ENCODE measurements around the gene PAK1. TPM values are rescaled to one million over a fixed set of nuclear protein-coding genes. Genes with fewer than 3 reads are reported as not detected.
"Not testable (repeated sequence)": the region's sequence is repeated elsewhere in the genome, so short reads cannot be mapped to it uniquely, and the experiment has no call there.

PAK1 gene
- total and polyA plus RNA-seq, 2 donors (not counting 3 experiments of a cell fraction or from before 2014, with no cell fraction given): 5.6 to 12.9 TPM

DNA sequence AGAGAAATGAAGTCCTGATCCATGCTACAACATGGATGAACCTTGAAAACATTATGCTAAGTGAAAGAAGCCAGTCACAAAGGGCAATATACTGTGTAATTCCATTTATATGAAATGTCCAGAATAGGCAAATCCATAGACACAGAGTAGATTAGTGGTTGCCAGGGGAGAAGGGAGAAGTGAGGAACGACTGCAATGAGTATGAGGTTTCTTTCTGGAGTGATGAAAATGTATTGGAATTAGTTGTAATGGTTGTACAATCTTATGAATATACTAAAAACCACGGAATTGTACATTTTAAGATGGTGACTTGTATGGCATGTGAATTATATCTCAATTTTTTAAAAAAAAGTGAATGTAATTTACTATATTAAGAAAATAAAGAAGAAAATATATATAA, 89.3 kb downstream of the PAK1 start:
- BruUV-seq (replicated peaks): no TSS peak
- dilution Hi-C loops (cut with MboI; ENCODE audit: extremely low pct_ligation_motif_present, low sequenced_read_pairs): no loop called here
- intact Hi-C loops (cut with micrococcal nuclease): no loop called here
- H2AFZ ChIP-seq (ENCODE audit: low read depth, low read length): no peak overlapping the region
- H3K4me2 ChIP-seq (ENCODE audit: insufficient read depth, low read length): no peak overlapping the region
- no peaks in the 10 kb centered on the region for H3K79me2 ChIP-seq (ENCODE audit: control insufficient read depth, insufficient read depth, low read length)
- H3K9ac ChIP-seq (replicated peaks; ENCODE audit: extremely low read depth, insufficient read depth, low read length): no peak overlapping the region
- H3K27ac ChIP-seq (ENCODE audit: insufficient read depth, low read depth, low read length): no peak overlapping the region
- peaks cover 6% of the 10 kb centered on the region for H3K4me1 ChIP-seq (ENCODE audit: control insufficient read depth, extremely low read depth, insufficient read depth, low read length)
- DNase-seq (ENCODE audit: low read depth, low spot score) (no peak), FAIRE-seq (no peak)
- no peaks in the 10 kb centered on the region for H3K9me3 ChIP-seq (replicated peaks; ENCODE audit: control insufficient read depth, insufficient read depth, low read length)
- no peaks in the 10 kb centered on the region for H4K20me1 ChIP-seq (replicated peaks; ENCODE audit: control insufficient read depth, extremely low read depth, insufficient read depth, low read length)
- no peak overlapping the region for H3K4me3 ChIP-seq (replicated peaks in 1 of 3; ENCODE audit: insufficient read depth in 1 of 3, low read depth in 1 of 3, low read length in 3 of 3)
- TF ChIP-seq EZH2 (IDR thresholded peaks at IDR 0.05; ENCODE audit: borderline replicate concordance, low read depth, low read length, severe bottlenecking) (no peak), POLR2AphosphoS5 (IDR thresholded peaks at IDR 0.05; ENCODE audit: insufficient read depth, low read depth, low read length) (no peak), JUN (IDR thresholded peaks at IDR 0.05; ENCODE audit: borderline replicate concordance, insufficient read depth, insufficient read length, low read depth) (no peak), POLR2A (IDR thresholded peaks at IDR 0.05; ENCODE audit: low read depth, low read length) (no peak), GATA2 (IDR thresholded peaks at IDR 0.05; ENCODE audit: insufficient read depth, insufficient read length, low read depth, low read length) (no peak), FOS (IDR thresholded peaks at IDR 0.05; ENCODE audit: borderline replicate concordance, insufficient read depth, low read length) (no peak), MYC (IDR thresholded peaks at IDR 0.05; ENCODE audit: low read depth, low read length) (no peak), MAX (IDR thresholded peaks at IDR 0.05; ENCODE audit: insufficient read depth, insufficient read length) (no peak)
- TF ChIP-seq, protein P1, sequence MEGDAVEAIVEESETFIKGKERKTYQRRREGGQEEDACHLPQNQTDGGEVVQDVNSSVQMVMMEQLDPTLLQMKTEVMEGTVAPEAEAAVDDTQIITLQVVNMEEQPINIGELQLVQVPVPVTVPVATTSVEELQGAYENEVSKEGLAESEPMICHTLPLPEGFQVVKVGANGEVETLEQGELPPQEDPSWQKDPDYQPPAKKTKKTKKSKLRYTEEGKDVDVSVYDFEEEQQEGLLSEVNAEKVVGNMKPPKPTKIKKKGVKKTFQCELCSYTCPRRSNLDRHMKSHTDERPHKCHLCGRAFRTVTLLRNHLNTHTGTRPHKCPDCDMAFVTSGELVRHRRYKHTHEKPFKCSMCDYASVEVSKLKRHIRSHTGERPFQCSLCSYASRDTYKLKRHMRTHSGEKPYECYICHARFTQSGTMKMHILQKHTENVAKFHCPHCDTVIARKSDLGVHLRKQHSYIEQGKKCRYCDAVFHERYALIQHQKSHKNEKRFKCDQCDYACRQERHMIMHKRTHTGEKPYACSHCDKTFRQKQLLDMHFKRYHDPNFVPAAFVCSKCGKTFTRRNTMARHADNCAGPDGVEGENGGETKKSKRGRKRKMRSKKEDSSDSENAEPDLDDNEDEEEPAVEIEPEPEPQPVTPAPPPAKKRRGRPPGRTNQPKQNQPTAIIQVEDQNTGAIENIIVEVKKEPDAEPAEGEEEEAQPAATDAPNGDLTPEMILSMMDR (IDR thresholded peaks at IDR 0.05; ENCODE audit: extremely low read depth in 1 of 2, insufficient read depth in 1 of 2, low read depth in 1 of 2, low read length in 2 of 2): no peak
- no peaks in the 10 kb centered on the region for H3K27me3 ChIP-seq (ENCODE audit: control insufficient read depth in 2 of 2, insufficient read depth in 2 of 2, low read length in 2 of 2)
- H3K9me1 ChIP-seq (replicated peaks; ENCODE audit: control insufficient read depth, extremely low read depth, insufficient read depth, low read length): no peaks in the 10 kb centered on the region
- POLR2A ChIA-PET: no interaction called here
- CTCF ChIA-PET: interaction anchor here (1.5 to 2.0 kb wide), 2 partner anchors 15 to 189 kb away, joined by 4 to 6 read pairs; no protein-coding TSS in a partner anchor
- no peaks in the 10 kb centered on the region for H3K36me3 ChIP-seq (ENCODE audit: control insufficient read depth in 2 of 2, extremely low read depth in 1 of 2, insufficient read depth in 2 of 2, low read length in 2 of 2)

- H3K9ac ChIP-seq (replicated peaks; ENCODE audit: extremely low read depth, insufficient read depth, low read length); H3K4me1 ChIP-seq (ENCODE audit: control insufficient read depth, extremely low read depth, insufficient read depth, low read length); H3K27me3 ChIP-seq (ENCODE audit: control insufficient read depth in 2 of 2, insufficient read depth in 2 of 2, low read length in 2 of 2); H3K79me2 ChIP-seq (ENCODE audit: control insufficient read depth, insufficient read depth, low read length); intact Hi-C loops (cut with micrococcal nuclease); H3K27ac ChIP-seq (ENCODE audit: insufficient read depth, low read depth, low read length); H3K9me1 ChIP-seq (replicated peaks; ENCODE audit: control insufficient read depth, extremely low read depth, insufficient read depth, low read length); DNase-seq (ENCODE audit: low read depth, low spot score); H3K9me3 ChIP-seq (replicated peaks; ENCODE audit: control insufficient read depth, insufficient read depth, low read length); FAIRE-seq; dilution Hi-C loops (cut with MboI; ENCODE audit: extremely low pct_ligation_motif_present, low sequenced_read_pairs); H3K4me2 ChIP-seq (ENCODE audit: insufficient read depth, low read length); H2AFZ ChIP-seq (ENCODE audit: low read depth, low read length); H3K4me3 ChIP-seq (replicated peaks in 1 of 3; ENCODE audit: insufficient read depth in 1 of 3, low read depth in 1 of 3, low read length in 3 of 3); POLR2A ChIA-PET; H4K20me1 ChIP-seq (replicated peaks; ENCODE audit: control insufficient read depth, extremely low read depth, insufficient read depth, low read length); H3K36me3 ChIP-seq (ENCODE audit: control insufficient read depth in 2 of 2, extremely low read depth in 1 of 2, insufficient read depth in 2 of 2, low read length in 2 of 2); BruUV-seq (replicated peaks): not testable (repeated sequence)
- CTCF ChIA-PET: interaction anchor here (1.4 kb wide), 1 partner anchor 189 kb away, joined by 4 read pairs; no protein-coding TSS in a partner anchor
Observed at GRCh38 chr11:77383349-77383748, 90.5 kb downstream of the PAK1 start.

Data from endothelial cell of umbilical vein (primary cell).